ENCODE data around the gene TTC1. TPM values are rescaled to one million over a fixed set of nuclear protein-coding genes. Genes with fewer than 3 reads are reported as not detected.

TTC1 gene
- total RNA-seq, 6 experiments from 2014 or later: 19.8 to 28.6 (median 24.8) TPM

DNA sequence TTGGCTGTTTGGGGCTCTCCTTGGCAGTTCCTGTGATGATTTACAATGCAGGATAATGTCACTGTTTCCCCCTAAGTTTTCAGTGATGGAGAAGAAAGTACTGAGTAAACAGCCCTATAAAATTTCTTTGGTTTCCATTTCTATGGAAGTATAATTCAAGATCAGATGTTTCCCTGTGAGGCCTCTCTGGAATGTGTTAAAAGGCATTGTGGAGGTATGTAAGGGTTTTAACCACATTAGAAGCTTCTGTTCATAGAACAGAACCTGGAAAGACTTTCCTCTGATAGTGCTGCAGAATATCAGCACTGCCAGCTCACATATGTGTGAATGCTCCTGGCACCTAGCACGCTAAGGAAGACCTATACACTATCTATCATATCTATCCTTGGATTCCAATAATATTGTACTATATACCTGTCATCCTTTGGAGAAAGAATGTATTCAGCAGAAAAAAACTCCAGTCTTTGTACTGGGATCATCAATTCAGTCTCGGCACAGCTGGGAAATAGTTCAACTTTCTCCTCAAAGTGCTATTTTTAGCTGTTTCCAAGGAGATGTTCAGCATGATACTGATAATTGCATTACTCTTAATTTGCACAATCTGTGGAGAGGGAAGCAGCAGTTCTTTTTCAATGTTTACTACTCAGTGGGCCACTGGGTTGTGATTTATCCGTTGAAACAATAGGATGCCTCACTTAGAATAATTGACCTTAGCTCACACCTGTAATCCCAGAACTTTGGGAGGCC lies 21.9 kb downstream of the TTC1 start:
- 81% methylated on average over 3 of the region's 3 CpGs for WGBS (ENCODE audit: insufficient coverage, low coverage, low lambda C conversion rate, missing lambda C conversion rate)
- intact Hi-C loops (cut with DNase I): no loop called here
- ATAC-seq: no peak
- no peak for DNase-seq
- Histone ChIP-seq H3K4me1 (peaks cover 0 to 3% (median 0%) of the 10 kb centered on the region in 4 donors), H3K36me3 (peaks cover 0 to 7% (median 3%) of the 10 kb centered on the region in 4 donors), H3K9me3 (no peaks in the 10 kb centered on the region), H3K4me3 (no peak overlapping the region), H3K27me3 (no peaks in the 10 kb centered on the region), H3K27ac (no peak overlapping the region)
- TF ChIP-seq POLR2A (IDR thresholded peaks at IDR 0.05): no peak
- TF ChIP-seq, protein P1, sequence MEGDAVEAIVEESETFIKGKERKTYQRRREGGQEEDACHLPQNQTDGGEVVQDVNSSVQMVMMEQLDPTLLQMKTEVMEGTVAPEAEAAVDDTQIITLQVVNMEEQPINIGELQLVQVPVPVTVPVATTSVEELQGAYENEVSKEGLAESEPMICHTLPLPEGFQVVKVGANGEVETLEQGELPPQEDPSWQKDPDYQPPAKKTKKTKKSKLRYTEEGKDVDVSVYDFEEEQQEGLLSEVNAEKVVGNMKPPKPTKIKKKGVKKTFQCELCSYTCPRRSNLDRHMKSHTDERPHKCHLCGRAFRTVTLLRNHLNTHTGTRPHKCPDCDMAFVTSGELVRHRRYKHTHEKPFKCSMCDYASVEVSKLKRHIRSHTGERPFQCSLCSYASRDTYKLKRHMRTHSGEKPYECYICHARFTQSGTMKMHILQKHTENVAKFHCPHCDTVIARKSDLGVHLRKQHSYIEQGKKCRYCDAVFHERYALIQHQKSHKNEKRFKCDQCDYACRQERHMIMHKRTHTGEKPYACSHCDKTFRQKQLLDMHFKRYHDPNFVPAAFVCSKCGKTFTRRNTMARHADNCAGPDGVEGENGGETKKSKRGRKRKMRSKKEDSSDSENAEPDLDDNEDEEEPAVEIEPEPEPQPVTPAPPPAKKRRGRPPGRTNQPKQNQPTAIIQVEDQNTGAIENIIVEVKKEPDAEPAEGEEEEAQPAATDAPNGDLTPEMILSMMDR (IDR thresholded peaks at IDR 0.05): no peak

DNA sequence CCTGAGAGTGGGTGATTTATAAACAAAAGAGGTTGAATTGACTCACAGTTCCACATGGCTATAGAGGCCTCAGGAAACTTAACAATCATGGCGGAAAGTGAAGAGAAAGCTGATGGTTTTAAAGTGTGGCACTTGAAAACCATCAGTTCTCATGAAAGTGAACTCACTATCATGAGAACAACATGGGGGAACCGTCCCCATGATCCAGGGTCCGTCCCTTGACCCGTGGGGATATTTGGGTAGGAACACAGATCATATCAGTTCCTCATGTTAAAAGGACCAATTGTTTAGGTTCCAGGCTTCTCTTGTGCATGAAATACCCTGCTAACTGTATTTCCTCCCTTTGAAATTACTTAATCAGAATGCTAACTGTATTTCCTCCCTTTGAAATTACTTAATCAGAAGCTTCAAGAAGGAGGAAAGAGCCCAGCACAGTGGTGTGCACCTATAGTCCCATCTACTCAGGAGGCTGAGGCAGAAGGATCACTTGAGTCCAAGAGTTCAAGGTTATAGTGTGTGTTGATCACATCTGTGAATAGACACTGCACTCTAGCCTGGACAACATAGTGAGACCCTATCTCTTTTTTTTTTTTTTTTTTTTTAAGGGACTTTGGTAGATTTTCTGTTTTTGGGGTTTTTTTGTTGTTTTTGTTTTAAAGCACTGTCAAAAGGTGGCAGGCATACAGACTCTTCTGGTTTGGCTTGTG lies 24.8 kb downstream of the TTC1 start:
- Histone ChIP-seq H3K27ac (no peak overlapping the region), H3K36me3 (peaks cover 0 to 26% (median 11%) of the 10 kb centered on the region in 4 donors), H3K9me3 (no peaks in the 10 kb centered on the region), H3K4me3 (no peak overlapping the region), H3K4me1 (peaks cover 0 to 3% (median 0%) of the 10 kb centered on the region in 4 donors), H3K27me3 (no peaks in the 10 kb centered on the region)
- 93% methylated on average over 2 of the region's 4 CpGs for WGBS (ENCODE audit: insufficient coverage, low coverage, low lambda C conversion rate, missing lambda C conversion rate)
- DNase-seq (no peak), ATAC-seq (no peak)
- TF ChIP-seq, protein P1 (IDR thresholded peaks at IDR 0.05): no peak
- no peak for TF ChIP-seq POLR2A (IDR thresholded peaks at IDR 0.05)
- intact Hi-C loops (cut with DNase I): no loop called here

DNA sequence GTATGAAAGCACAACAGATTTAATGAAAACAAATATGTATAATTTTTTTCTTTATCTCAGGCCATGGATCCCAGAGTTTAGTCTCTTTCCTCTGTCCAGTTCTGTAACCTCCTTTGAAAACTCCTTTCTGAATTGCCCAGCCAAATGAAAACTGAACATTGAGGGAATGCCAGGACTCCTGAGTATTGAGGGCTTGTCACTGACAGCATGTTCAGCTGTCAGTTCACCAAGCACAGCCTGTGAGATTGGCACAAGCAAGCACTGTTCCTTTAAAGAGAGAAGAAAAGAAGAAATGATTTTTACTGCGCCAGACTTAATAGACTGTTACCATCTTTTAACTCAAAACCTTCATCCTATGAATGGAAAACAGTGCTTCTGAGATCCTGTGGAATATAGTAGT lies 27.3 kb downstream of the TTC1 start:
- Histone ChIP-seq H3K4me3 (no peak overlapping the region), H3K4me1 (no peaks in the 10 kb centered on the region), H3K27me3 (no peaks in the 10 kb centered on the region), H3K9me3 (no peaks in the 10 kb centered on the region), H3K27ac (no peak overlapping the region), H3K36me3 (peaks cover 0 to 48% (median 11%) of the 10 kb centered on the region in 4 donors)
- ATAC-seq: no peak
- intact Hi-C loops (cut with DNase I): no loop called here
- no peak for TF ChIP-seq POLR2A (IDR thresholded peaks at IDR 0.05)
- TF ChIP-seq, protein P1 (IDR thresholded peaks at IDR 0.05): no peak
- WGBS (ENCODE audit: insufficient coverage, low coverage, low lambda C conversion rate, missing lambda C conversion rate): 100% methylated on average over 1 of the region's 1 CpG
- no peak for DNase-seq

DNA sequence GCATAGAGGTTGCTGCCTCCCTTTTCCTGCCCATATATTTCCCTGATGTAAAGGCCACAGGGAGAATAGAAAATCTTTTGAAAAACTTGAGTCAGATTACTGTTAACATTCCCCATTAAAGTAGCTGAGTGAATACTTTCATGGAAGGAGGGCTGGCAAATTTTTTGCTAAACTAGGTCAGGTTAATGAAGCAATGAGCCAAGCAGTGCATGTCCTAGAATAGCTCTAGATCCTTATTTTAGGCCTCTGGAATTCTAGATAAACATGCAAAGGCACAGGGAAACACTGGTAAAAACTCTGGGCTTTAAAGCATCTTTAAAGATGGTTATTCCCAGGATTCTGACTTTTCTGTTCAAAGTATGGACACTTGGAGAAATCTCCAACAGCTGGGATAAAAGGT lies 27.9 kb downstream of the TTC1 start:
- Histone ChIP-seq H3K9me3 (no peaks in the 10 kb centered on the region), H3K27me3 (no peaks in the 10 kb centered on the region), H3K36me3 (peaks cover 0 to 48% (median 13%) of the 10 kb centered on the region in 4 donors), H3K4me3 (no peak overlapping the region), H3K27ac (no peak overlapping the region), H3K4me1 (no peaks in the 10 kb centered on the region)
- ATAC-seq (no peak), DNase-seq (no peak)
- intact Hi-C loops (cut with DNase I): no loop called here
- TF ChIP-seq POLR2A (IDR thresholded peaks at IDR 0.05): no peak
- TF ChIP-seq, protein P1 (IDR thresholded peaks at IDR 0.05): no peak

Measured in right lobe of liver (tissue), 6 donors.